Thyroid gland (tissue), 4 donors: Measurements from ENCODE around the gene SLC47A2.

Source experiments
- POLR2A ChIP-seq, 2 donors: fragments of 450-650 bp; IDR thresholded peaks; one replicate each; pipeline ENCODE4 v1.6.1; 2017; ENCODE audit warnings: antibody characterized with exemption in 2 of 2, mild to moderate bottlenecking in 2 of 2, moderate library complexity in 1 of 2
- TF ChIP-seq, protein P1 (sequence below), 6 experiments: fragments of 200-600 bp in 3 of 6; fragments of 450-650 bp in 3 of 6; sonication (generic) in 3 of 6; IDR thresholded peaks; one replicate each; pipeline ENCODE4 v1.5.1; 2016 to 2019; ENCODE audit warnings: antibody characterized with exemption in 6 of 6, mild to moderate bottlenecking in 2 of 6, inconsistent platforms in 1 of 6, moderate library complexity in 1 of 6

GRCh38 chr17:19651451-19652238 is 64.7 kb downstream of the SLC47A2 start:
- TF ChIP-seq POLR2A (IDR thresholded peaks at IDR 0.05): no peak
- TF ChIP-seq, protein P1, sequence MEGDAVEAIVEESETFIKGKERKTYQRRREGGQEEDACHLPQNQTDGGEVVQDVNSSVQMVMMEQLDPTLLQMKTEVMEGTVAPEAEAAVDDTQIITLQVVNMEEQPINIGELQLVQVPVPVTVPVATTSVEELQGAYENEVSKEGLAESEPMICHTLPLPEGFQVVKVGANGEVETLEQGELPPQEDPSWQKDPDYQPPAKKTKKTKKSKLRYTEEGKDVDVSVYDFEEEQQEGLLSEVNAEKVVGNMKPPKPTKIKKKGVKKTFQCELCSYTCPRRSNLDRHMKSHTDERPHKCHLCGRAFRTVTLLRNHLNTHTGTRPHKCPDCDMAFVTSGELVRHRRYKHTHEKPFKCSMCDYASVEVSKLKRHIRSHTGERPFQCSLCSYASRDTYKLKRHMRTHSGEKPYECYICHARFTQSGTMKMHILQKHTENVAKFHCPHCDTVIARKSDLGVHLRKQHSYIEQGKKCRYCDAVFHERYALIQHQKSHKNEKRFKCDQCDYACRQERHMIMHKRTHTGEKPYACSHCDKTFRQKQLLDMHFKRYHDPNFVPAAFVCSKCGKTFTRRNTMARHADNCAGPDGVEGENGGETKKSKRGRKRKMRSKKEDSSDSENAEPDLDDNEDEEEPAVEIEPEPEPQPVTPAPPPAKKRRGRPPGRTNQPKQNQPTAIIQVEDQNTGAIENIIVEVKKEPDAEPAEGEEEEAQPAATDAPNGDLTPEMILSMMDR (IDR thresholded peaks at IDR 0.05): no peak
